PC-9 (cell line): ENCODE results near the gene RTP3.

Experiments
- CTCF ChIP-seq: fragments of 200-600 bp; sonication (generic); conservative IDR thresholded peaks from 2 replicates; pipeline ENCODE4 v1.6.1; 2017; ENCODE audit warnings: mixed run types, antibody characterized with exemption, mild to moderate bottlenecking, moderate library complexity
- EZH2 ChIP-seq: fragments of 200-600 bp; sonication (generic); IDR thresholded peaks from 2 replicates; pipeline ENCODE4 v1.8.0; 2017; ENCODE audit warnings: antibody characterized with exemption, low read depth

- TF ChIP-seq CTCF (no peak), EZH2 (no peak)
Observed at GRCh38 chr3:46477145-46477544, 20.6 kb upstream of the RTP3 start.
